WTC11 (cell line): ENCODE results near the gene DGKQ. TPM values are rescaled to one million over a fixed set of nuclear protein-coding genes. Genes with fewer than 3 reads are reported as not detected.
A peak's percentile ranks its signal among the peaks of the same experiment; 100 is the strongest.

Source experiments
- ATAC-seq: fragments of 200-7000 bp; cut with Tn5 transposase; 2 replicates; pipeline ENCODE4 v1.10.0; 2021; ENCODE audit warnings: mild to moderate bottlenecking, moderate library complexity
- CTCF ChIA-PET: fragments of 300-600 bp; sonication (Branson Sonifier 250); formaldehyde crosslinking; loops from one replicate; lab custom pipeline; 2021; ENCODE audit warnings: antibody characterized with exemption; lab: Charles Lee
- POLR2A ChIA-PET: fragments of 350-600 bp; sonication (Branson Sonifier 250); formaldehyde crosslinking; loops from one replicate; lab custom pipeline; 2021; ENCODE audit warnings: antibody characterized with exemption; lab: Charles Lee
- DNase-seq: peaks from one replicate; pipeline ENCODE4 v3.0.0; 2021; ENCODE audit warnings: low spot score
- H3K27ac Mint-ChIP-seq: 2 replicates; pipeline ENCODE4 v1.8.0; 2021; ENCODE audit warnings: mixed read lengths
- H3K27me3 Mint-ChIP-seq: 2 replicates; pipeline ENCODE4 v1.8.0; 2021; ENCODE audit warnings: low read depth, mild to moderate bottlenecking, moderate library complexity, mixed read lengths
- H3K36me3 Mint-ChIP-seq: 2 replicates; pipeline ENCODE4 v1.8.0; 2021; ENCODE audit warnings: mixed read lengths
- H3K4me1 Mint-ChIP-seq: 2 replicates; pipeline ENCODE4 v1.8.0; 2022; ENCODE audit warnings: mixed read lengths
- H3K4me3 Mint-ChIP-seq: 2 replicates; pipeline ENCODE4 v1.8.0; 2021; ENCODE audit warnings: mild to moderate bottlenecking, moderate library complexity, mixed read lengths
- H3K9me3 Mint-ChIP-seq: 2 replicates; pipeline ENCODE4 v1.8.0; 2021; ENCODE audit warnings: mixed read lengths
- CDX4 ChIP-seq: fragments of 250-450 bp; sonication (Bioruptor Pico); IDR thresholded peaks from 2 replicates; pipeline ENCODE4 v1.9.0; 2021; ENCODE audit warnings: moderate library complexity, mild to moderate bottlenecking, inconsistent platforms, borderline replicate concordance
- ETV6 ChIP-seq: sonication (generic); formaldehyde crosslinking; IDR thresholded peaks from 2 replicates; pipeline ENCODE4 v1.8.1; 2022; ENCODE audit warnings: mild to moderate bottlenecking, missing genetic modification reagents
- FOXK1 ChIP-seq: sonication (generic); formaldehyde crosslinking; IDR thresholded peaks from 2 replicates; pipeline ENCODE4 v1.8.0; 2022; ENCODE audit warnings: mild to moderate bottlenecking, moderate library complexity, missing genetic modification reagents
- HMGA2 ChIP-seq: fragments of 250-450 bp; sonication (Bioruptor Pico); IDR thresholded peaks from 2 replicates; pipeline ENCODE4 v1.4.0; 2021; ENCODE audit warnings: mild to moderate bottlenecking, moderate library complexity
- IRF2 ChIP-seq: sonication (generic); formaldehyde crosslinking; IDR thresholded peaks from 2 replicates; pipeline ENCODE4 v1.8.0; 2022; ENCODE audit warnings: low read depth, missing genetic modification reagents, borderline replicate concordance
- JAZF1 ChIP-seq: fragments of 250-450 bp; sonication (Bioruptor Pico); IDR thresholded peaks from 2 replicates; pipeline ENCODE4 v1.9.0; 2021; ENCODE audit warnings: moderate library complexity, mild to moderate bottlenecking, inconsistent platforms
- NR3C1 ChIP-seq: sonication (generic); formaldehyde crosslinking; conservative IDR thresholded peaks from 2 replicates; pipeline ENCODE4 v1.8.1; 2023; ENCODE audit warnings: low read depth, mild to moderate bottlenecking, missing genetic modification reagents
- USF2 ChIP-seq: sonication (generic); formaldehyde crosslinking; IDR thresholded peaks from 2 replicates; pipeline ENCODE4 v1.8.1; 2023; ENCODE audit warnings: mild to moderate bottlenecking, missing genetic modification reagents, moderate library complexity
- ZNF121 ChIP-seq: sonication (generic); formaldehyde crosslinking; IDR thresholded peaks from 2 replicates; pipeline ENCODE4 v1.8.0; 2023; ENCODE audit warnings: missing genetic modification reagents
- ZNF423 ChIP-seq: fragments of 250-450 bp; sonication (Bioruptor Pico); IDR thresholded peaks from 2 replicates; pipeline ENCODE4 v2.1.2; 2022; ENCODE audit warnings: mild to moderate bottlenecking, moderate library complexity
- ZNF532 ChIP-seq: fragments of 250-450 bp; sonication (Bioruptor Pico); IDR thresholded peaks from 2 replicates; pipeline ENCODE4 v1.9.0; 2021; ENCODE audit warnings: mild to moderate bottlenecking, borderline replicate concordance
- ZNF671 ChIP-seq: fragments of 250-450 bp; sonication (Bioruptor Pico); IDR thresholded peaks from 2 replicates; pipeline ENCODE4 v1.8.0; 2021; ENCODE audit warnings: mild to moderate bottlenecking
- total RNA-seq: library from RNA; stranded (reverse); gene quantifications from 3 replicates; pipeline ENCODE4 v1.2.3, GENCODE V29; 2021
- TF ChIP-seq, protein P1 (sequence below): fragments of 250-450 bp; sonication (Bioruptor Pico); conservative IDR thresholded peaks from 2 replicates; pipeline ENCODE4 v1.9.0; 2021; ENCODE audit warnings: mild to moderate bottlenecking
- TF ChIP-seq, protein P2 (sequence below): sonication (generic); formaldehyde crosslinking; conservative IDR thresholded peaks from 2 replicates; pipeline ENCODE4 v1.8.1; 2023; ENCODE audit warnings: mild to moderate bottlenecking, low read depth, missing genetic modification reagents, moderate library complexity
- TF ChIP-seq, protein P3 (sequence below): sonication (generic); formaldehyde crosslinking; IDR thresholded peaks from 2 replicates; pipeline ENCODE4 v1.8.1; 2023; ENCODE audit warnings: mild to moderate bottlenecking, missing genetic modification reagents
- TF ChIP-seq, protein P4 (sequence below): sonication (generic); formaldehyde crosslinking; IDR thresholded peaks from 2 replicates; pipeline ENCODE4 v1.8.1; 2022; ENCODE audit warnings: mild to moderate bottlenecking, missing genetic modification reagents, moderate library complexity, borderline replicate concordance

The DGKQ gene
- total RNA-seq, 1 experiment from 2014 or later = 19.3 TPM

- Mint-ChIP-seq H3K27ac (no peak overlapping the region), H3K4me3 (no peak overlapping the region), H3K36me3 (peaks cover 10% of the 10 kb centered on the region), H3K27me3 (no peaks in the 10 kb centered on the region), H3K4me1 (peaks cover 5% of the 10 kb centered on the region), H3K9me3 (no peaks in the 10 kb centered on the region)
- no peak for ATAC-seq
- TF ChIP-seq ZNF671 (CRISPR knock-in tag) (no peak), ETV6 (CRISPR knock-in tag) (no peak), ZNF121 (no peak), ZNF423 (CRISPR knock-in tag) (no peak), NR3C1 (CRISPR knock-in tag) (no peak), JAZF1 (CRISPR knock-in tag) (no peak), HMGA2 (CRISPR knock-in tag) (no peak), IRF2 (no peak), FOXK1 (CRISPR knock-in tag) (no peak)
- TF ChIP-seq, protein P1, sequence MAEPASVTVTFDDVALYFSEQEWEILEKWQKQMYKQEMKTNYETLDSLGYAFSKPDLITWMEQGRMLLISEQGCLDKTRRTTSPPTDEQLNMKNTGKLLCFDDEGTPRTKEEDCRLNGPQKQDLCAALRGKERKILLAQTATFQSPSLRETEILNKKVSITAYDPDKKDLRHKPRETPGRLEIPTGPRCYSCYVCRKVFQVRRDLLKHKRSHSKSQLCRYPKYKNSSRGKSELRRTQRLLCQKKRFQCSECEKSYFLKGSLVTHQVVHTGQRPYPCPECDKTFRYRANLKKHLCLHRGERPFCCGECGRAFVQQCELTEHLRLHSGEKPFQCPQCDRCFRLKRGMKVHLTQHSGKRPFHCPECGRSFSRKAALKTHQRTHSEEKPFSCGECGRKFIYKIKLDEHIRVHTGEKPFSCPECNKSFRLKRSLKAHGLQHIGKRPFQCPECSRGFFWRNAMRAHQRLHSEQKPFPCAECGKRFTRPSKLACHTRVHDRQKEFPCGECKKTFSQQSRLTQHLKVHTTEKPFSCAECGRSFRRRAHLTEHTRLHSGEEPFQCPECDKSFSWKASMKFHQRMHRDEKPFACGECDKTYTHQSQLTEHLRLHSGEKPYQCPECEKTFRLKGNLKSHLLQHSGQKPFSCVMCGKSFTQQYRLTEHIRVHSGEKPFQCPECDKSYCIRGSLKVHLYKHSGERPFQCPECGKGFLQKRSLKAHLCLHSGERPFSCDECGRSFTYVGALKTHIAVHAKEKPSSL (CRISPR knock-in tag) = no peak
- ChIA-PET POLR2A (no interaction called here), CTCF (interaction anchor here (1.3 kb wide), 1 partner anchor 18 kb away, joined by 5 read pairs; the partner anchor contains the start of genes GAK and TMEM175)
- no peak for DNase-seq
Observed at GRCh38 chr4:913280-913618, 60.1 kb downstream of the DGKQ start.

GRCh38 chr4:912548-913279 is 60.7 kb downstream of the DGKQ start:
- peaks cover 5% of the 10 kb centered on the region for H3K4me1 Mint-ChIP-seq
- no peak for TF ChIP-seq CDX4 (CRISPR knock-in tag)
- TF ChIP-seq, protein P2, sequence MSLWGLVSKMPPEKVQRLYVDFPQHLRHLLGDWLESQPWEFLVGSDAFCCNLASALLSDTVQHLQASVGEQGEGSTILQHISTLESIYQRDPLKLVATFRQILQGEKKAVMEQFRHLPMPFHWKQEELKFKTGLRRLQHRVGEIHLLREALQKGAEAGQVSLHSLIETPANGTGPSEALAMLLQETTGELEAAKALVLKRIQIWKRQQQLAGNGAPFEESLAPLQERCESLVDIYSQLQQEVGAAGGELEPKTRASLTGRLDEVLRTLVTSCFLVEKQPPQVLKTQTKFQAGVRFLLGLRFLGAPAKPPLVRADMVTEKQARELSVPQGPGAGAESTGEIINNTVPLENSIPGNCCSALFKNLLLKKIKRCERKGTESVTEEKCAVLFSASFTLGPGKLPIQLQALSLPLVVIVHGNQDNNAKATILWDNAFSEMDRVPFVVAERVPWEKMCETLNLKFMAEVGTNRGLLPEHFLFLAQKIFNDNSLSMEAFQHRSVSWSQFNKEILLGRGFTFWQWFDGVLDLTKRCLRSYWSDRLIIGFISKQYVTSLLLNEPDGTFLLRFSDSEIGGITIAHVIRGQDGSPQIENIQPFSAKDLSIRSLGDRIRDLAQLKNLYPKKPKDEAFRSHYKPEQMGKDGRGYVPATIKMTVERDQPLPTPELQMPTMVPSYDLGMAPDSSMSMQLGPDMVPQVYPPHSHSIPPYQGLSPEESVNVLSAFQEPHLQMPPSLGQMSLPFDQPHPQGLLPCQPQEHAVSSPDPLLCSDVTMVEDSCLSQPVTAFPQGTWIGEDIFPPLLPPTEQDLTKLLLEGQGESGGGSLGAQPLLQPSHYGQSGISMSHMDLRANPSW (CRISPR knock-in tag) = no peak
- TF ChIP-seq, protein P3, sequence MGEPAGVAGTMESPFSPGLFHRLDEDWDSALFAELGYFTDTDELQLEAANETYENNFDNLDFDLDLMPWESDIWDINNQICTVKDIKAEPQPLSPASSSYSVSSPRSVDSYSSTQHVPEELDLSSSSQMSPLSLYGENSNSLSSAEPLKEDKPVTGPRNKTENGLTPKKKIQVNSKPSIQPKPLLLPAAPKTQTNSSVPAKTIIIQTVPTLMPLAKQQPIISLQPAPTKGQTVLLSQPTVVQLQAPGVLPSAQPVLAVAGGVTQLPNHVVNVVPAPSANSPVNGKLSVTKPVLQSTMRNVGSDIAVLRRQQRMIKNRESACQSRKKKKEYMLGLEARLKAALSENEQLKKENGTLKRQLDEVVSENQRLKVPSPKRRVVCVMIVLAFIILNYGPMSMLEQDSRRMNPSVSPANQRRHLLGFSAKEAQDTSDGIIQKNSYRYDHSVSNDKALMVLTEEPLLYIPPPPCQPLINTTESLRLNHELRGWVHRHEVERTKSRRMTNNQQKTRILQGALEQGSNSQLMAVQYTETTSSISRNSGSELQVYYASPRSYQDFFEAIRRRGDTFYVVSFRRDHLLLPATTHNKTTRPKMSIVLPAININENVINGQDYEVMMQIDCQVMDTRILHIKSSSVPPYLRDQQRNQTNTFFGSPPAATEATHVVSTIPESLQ (CRISPR knock-in tag) = no peak
- TF ChIP-seq, all 79 proteins: peak for 0
- DNase-seq (no peak), ATAC-seq (no peak)
- Mint-ChIP-seq H3K36me3 (peaks cover 10% of the 10 kb centered on the region), H3K27me3 (no peaks in the 10 kb centered on the region), H3K27ac (peak overlapping the region; percentile 45; the same call in 1 of the 2 replicates), H3K9me3 (no peaks in the 10 kb centered on the region), H3K4me3 (no peak overlapping the region)
- CTCF ChIA-PET = interaction anchor here (0.7 to 1.3 kb wide), 2 partner anchors 19 to 74 kb away, joined by 3 to 5 read pairs; partner anchors contain the start of genes GAK, IDUA and TMEM175
- POLR2A ChIA-PET = no interaction called here

GRCh38 chr4:911871-912490 is 61.4 kb downstream of the DGKQ start:
- POLR2A ChIA-PET = no interaction called here
- no peaks in the 10 kb centered on the region for H3K27me3 Mint-ChIP-seq
- TF ChIP-seq, protein P4, sequence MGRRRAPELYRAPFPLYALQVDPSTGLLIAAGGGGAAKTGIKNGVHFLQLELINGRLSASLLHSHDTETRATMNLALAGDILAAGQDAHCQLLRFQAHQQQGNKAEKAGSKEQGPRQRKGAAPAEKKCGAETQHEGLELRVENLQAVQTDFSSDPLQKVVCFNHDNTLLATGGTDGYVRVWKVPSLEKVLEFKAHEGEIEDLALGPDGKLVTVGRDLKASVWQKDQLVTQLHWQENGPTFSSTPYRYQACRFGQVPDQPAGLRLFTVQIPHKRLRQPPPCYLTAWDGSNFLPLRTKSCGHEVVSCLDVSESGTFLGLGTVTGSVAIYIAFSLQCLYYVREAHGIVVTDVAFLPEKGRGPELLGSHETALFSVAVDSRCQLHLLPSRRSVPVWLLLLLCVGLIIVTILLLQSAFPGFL (CRISPR knock-in tag) = no peak
- TF ChIP-seq USF2 (CRISPR knock-in tag) = no peak
- no peak for TF ChIP-seq ZNF532 (CRISPR knock-in tag)
- H3K9me3 Mint-ChIP-seq = no peaks in the 10 kb centered on the region
- H3K27ac Mint-ChIP-seq = 0 out of 2 replicates have a peak overlapping the region, but pooled peaks have one; percentile 68
- no peak overlapping the region for H3K4me3 Mint-ChIP-seq
- H3K4me1 Mint-ChIP-seq = peaks cover 5% of the 10 kb centered on the region
- ATAC-seq (no peak), DNase-seq (peak; percentile 10)
- peaks cover 10% of the 10 kb centered on the region for H3K36me3 Mint-ChIP-seq
- CTCF ChIA-PET = interaction anchor here (0.7 to 1.3 kb wide), 2 partner anchors 20 to 75 kb away, joined by 3 to 5 read pairs; partner anchors contain the start of genes GAK, IDUA and TMEM175
